HG03039 (cell line): Measurements from ENCODE around the gene PLA2G1B.

ENCODE experiments used
- ATAC-seq: cut with Tn5 transposase; IDR thresholded peaks from one replicate; pipeline ENCODE4 v1.9.1; 2021; ENCODE audit warnings: mild to moderate bottlenecking, moderate library complexity; ENCODE audit not compliant: unreplicated experiment

The PLA2G1B gene

GRCh38 chr12:120327593-120327992 lies at the start of gene PLA2G1B:
Gene PLA2G1B (minus strand): TSS chr12:120327779. CDS start chr12:120327753, 26 bp downstream.
- no peak for ATAC-seq

DNA sequence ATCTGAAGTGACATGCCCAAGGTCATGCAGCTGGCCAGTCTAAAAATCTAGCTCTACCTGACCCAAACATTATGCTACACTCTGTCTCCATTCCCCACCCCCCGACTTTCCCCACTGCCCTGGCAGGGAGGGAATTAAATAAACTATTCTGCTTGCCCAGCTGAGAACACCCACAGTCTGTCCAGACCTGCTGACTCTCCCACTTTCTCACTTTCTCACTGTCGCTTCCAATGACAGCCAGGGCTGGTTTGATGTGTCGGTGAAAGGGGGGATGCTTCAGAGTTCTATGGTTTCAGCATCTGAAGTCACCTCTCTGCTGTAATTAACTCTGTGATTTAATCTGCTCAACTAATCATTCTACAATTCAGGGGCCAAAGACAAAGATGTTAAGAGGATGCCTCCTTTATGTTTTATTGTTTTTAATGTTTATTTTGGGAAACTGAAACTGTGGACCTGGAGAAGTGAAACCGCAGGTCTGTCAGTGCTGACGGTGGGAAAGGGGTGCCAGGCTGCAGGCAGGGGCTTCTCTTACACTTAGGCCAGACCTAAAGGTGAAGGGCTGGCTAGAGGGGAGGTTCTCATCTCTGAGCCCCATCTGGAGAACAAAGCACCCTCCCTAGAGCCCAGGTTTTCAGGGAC lies 49.5 kb upstream of the PLA2G1B start:
- no peak for ATAC-seq

DNA sequence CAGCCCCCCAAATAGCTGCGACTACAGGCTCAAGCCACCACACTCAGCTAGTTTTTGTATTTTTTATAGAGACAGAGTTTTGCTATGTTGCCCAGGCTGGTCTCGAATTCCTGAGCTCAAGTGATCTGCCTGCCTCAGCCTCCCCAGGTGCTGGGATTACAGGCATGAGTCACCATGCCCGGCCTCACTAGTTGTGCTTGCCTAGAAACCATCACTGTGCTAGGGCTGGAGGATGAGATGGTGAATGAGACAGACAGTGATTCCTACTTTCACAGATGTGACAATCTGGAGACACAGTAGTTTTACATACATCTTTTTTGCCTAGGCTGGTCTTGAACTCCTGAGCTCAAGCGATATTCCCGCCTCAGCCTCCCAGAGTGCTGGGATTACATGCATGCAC lies 48.8 kb upstream of the PLA2G1B start:
- ATAC-seq = no peak

DNA sequence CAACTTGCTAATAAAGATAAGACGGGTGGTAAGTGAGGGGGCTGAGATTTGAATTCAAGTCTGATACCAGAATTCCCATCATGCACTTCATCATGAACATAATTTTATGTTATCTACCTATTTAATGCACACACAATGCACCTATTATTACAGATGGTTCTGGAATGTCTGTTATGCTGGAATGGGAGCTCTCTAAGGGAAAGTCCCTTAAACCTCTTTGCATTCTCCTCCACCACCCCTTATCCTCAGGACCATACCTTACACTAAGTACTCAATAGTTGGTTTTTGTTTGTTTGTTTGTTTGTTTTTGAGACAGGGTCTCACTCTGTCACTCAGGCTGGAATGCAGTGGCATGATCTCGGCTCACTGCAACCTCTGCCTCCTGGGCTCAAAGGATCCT lies 48.4 kb upstream of the PLA2G1B start:
- ATAC-seq = no peak

- ATAC-seq = no peak
Observed at GRCh38 chr12:120373683-120374082, 46.1 kb upstream of the PLA2G1B start.

DNA sequence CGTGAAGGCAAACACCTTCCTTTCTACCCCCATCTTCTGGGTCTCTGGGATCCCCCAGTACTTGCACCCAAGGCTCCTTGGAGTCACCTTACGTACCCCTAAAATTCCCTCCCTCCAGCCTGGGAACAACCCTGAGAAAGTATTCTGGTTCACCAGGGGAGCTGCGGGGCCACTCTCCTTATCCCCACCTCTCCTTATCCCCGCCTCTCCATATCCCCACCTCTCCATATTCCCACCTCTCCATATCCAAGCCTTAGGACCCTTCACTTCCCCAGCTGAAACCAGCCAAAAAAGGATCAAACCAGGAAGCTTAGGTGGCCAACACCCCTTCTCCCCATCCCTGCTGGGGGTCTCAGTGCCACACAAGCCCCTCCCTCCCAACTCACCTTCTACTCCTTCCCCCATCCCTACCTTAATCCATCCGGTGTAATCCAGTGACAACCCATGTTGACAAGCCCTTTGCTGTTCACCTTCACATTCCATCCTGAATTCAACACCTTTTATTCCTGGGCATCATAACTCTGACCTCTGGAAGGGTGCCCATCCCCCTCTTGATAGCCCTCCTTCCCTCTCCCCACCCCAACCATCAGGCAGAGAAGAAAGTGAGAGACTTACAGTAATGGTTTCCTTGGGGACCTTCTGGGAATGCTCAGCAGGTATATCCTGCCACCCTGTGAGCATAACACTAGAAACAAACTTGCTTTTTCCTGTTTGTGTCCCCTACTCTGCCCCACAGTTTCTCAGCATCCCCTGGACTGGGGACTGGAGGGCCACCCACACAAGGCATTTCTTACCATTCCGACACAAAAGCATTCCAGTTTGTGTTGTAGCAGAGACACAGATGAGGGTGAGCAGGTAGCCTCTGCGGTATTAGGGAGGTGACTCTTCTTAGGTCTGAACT lies 43.0 kb upstream of the PLA2G1B start:
- ATAC-seq = no peak

- no peak for ATAC-seq
Observed at GRCh38 chr12:120369603-120370342, 42.2 kb upstream of the PLA2G1B start.

DNA sequence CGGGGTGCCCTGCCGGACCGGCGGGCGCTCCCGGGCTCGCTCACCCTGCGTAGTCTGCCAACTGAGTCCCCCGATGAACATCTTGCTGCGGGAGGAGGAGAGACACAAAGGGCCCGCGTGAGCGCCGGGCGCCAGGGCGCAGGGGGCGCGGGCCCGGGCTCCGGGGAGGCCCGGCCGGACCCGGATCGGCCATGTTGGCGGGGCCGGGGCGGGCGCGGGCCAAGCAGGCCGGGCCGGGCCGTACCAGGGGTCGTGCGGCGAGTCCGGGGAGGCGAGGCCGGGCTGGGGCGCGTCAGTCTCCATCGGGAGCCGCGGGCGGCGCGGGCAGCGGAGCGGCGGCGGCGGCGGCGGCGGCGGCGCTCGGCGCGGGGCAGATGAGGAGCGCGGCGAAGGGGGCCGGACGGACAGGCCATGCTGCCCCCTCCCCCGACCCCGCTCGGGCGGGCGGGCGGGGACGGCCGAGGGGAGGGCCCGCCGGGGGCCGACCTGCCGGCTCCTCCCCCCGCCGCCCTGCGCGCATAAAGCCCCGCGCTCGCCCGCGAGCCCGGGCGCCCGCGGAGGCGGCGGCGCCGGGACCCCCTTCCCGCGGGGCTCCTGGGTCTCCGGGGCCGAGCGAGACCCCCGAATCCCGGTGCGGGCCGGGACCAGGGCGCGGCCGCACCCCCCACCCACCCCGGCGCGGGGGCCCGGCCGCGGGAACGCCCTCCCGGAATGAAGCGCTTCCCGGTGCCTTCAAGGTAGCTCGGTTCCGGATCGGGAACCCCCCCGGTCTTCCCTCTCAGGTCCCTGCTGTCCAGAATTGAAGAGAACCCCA lies 41.4 kb upstream of the PLA2G1B start, which contains the start of gene MSI1:
Gene MSI1, minus strand, starts transcription at position 376 of the 814 bp plus-strand sequence. Its CDS starts 73 bp downstream, at position 303.
- no peak for ATAC-seq

DNA sequence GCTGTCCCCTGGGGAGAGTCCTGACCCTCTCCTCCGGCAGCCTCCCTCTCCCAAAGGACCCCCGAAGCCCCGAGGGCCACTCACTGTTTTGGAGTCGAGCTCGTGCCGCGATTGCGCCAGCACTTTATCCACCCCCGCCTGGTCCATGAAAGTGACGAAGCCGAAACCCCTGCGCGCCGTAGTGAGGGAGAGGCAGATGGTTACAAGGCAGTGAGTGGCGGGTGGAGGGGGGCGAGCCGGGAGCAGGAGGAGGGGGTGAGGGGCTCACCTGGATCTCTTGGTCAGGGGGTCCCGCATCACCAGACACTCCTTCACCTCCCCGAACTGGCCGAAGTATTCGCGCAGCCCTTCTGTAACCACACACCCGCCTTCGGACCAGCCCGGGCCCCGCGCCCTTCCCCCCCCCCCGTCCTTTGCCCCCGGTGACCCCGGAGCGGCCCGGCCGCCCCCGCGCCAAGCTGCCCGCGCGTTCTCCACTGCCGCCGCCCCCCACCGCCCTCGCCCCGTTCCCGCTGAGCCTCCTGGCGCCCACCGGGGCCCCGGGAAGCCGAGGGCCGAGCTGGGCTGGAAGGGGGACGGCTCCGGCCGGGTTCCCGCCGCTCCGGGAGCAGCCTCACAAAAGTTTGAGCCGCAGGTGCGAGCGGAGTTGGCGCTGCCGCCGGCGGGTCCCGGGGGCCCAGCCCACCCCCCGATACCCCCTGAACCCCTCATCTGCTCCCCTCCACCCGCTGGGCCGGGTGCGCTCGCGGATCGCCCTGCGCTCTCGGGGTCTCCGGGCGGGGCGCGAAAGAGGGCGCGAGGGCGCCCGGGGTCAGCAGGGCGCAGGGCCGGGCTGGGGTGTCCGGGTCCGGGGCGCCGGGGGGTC lies 40.6 kb upstream of the PLA2G1B start:
- ATAC-seq = no peak

DNA sequence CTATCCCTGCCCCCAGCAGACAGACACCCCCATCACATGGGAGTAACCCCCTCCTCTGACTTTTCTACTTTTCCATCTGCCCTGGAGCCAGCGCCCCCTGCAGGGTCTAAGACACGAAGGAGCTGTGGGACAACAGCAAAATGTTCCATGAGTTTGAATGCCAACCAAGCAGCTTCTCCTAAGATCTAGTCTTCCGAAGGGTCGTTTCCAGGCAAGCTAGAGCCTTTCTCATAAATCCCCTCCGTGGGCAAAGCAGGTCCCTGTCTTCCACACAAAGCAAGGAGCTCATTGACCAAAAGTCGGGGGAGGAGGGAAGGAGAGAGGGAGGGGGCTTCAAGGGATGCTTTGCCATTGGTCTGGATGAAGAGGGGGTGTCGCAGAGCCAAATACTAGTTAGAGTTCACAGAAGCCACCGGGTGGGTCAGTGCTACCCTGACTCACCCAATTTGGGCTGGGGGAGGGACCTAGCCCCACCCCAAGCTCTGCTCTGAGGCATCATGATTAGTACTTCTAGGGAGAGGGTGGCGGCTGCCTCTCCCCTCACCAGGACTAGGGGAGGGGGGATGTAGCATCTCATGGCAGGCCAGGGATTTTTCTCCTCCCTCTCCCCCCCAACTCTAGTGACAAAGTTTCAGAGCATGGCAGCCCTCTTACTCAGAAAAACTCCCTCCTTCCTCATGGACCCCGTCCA lies 39.8 kb upstream of the PLA2G1B start:
- no peak for ATAC-seq

- ATAC-seq = no peak
Observed at GRCh38 chr12:120366845-120367232, 39.3 kb upstream of the PLA2G1B start.

DNA sequence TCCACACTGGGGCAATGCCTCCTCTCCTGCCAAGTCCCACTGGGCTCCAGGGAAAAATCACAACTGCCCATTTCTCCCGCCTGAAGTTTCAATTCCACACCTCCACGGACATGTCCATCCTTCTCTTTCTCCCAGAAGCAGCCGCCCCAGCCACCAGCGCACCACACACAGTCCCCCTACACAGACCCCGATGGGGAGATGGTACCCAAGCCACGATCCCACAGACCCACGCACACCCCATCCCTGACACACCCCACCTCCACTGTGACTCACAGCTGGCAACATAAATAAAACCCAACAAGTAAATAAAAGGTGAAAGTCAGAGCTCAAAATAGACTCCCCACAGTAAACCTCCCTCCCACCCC lies 38.7 kb upstream of the PLA2G1B start:
- no peak for ATAC-seq

GRCh38 chr12:120365675-120366340 lies 38.2 kb upstream of the PLA2G1B start:
- ATAC-seq = no peak

- ATAC-seq = no peak
Observed at GRCh38 chr12:120364487-120364886, 36.9 kb upstream of the PLA2G1B start.

GRCh38 chr12:120363274-120363855 lies 35.8 kb upstream of the PLA2G1B start:
- ATAC-seq = no peak

- ATAC-seq = no peak
Observed at GRCh38 chr12:120362516-120363273, 35.1 kb upstream of the PLA2G1B start.

DNA sequence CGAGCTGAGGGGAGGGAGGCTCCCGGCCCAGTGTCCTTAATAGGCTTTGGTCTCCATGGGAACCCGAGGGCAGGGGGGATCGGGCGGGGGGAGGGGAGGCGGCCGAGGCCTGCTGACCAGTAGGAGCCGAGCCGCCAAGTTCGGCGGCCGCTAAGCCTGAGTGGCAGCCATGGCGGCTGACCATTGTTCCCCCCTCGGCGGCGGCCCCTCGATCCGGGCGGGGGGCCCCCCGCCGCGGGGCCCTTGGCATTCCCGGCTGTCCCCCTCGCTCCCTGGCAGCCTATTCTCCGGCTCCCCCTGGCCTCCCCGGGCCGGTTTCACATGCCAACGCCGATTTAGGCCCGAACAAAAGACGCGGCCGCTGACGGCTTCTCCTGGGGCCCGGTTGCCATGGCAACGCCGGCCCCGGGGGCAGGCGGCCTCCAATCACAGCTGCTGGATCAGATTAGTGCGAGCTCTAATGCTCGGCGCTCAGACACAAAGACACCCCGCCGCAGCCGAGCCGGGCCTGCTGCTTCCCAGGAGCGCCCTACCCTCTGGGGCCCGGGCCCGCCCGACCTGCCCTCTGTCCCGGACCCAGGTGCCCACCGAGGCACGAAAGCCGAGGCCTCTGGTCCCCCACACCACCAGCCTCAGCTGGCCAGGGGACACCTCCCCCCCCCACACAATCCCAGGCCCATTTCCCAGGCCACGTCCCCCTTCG lies 34.1 kb upstream of the PLA2G1B start:
- ATAC-seq = no peak
